HT1080 (cell line): ENCODE data around the gene PTPRN2. TPM values are rescaled to one million over a fixed set of nuclear protein-coding genes. Genes with fewer than 3 reads are reported as not detected.

Experiments used
- DNase-seq: peaks from one replicate; pipeline ENCODE4 v3.0.0-alpha.2; 2015; ENCODE audit warnings: low read depth
- total RNA-seq: library from RNA; depleted of rRNA; stranded (reverse); fragments of >200 nt; shearing (Covaris generic); gene quantifications from 2 replicates; pipeline ENCODE4 v1.2.3, GENCODE V29; 2014

The PTPRN2 gene
- total RNA-seq, 1 experiment from 2014 or later = 0.31 TPM

GRCh38 chr7:158372400-158373342, 215.0 kb downstream of the PTPRN2 start:
- DNase-seq = no peak

GRCh38 chr7:158371856-158372255, 215.8 kb downstream of the PTPRN2 start:
- DNase-seq = no peak

GRCh38 chr7:158369866-158370265, 217.8 kb downstream of the PTPRN2 start:
- DNase-seq = no peak

- DNase-seq = no peak
These were observed 218.3 kb downstream of the PTPRN2 start for GRCh38 chr7:158369290-158369689.

GRCh38 chr7:158368449-158368848, 219.2 kb downstream of the PTPRN2 start:
- DNase-seq = no peak

GRCh38 chr7:158367634-158367982, 220.0 kb downstream of the PTPRN2 start:
- no peak for DNase-seq

- no peak for DNase-seq
These were observed 220.5 kb downstream of the PTPRN2 start for GRCh38 chr7:158366916-158367633.

GRCh38 chr7:158366346-158366745, 221.3 kb downstream of the PTPRN2 start:
- no peak for DNase-seq

- no peak for DNase-seq
These were observed 222.4 kb downstream of the PTPRN2 start for GRCh38 chr7:158365267-158365666.

GRCh38 chr7:158364451-158364850, 223.2 kb downstream of the PTPRN2 start:
- no peak for DNase-seq

GRCh38 chr7:158362912-158363905, 224.4 kb downstream of the PTPRN2 start:
- no peak for DNase-seq

GRCh38 chr7:158362001-158362400, 225.6 kb downstream of the PTPRN2 start:
- DNase-seq = no peak

GRCh38 chr7:158361326-158361946, 226.2 kb downstream of the PTPRN2 start:
- no peak for DNase-seq

- no peak for DNase-seq
These were observed 228.5 kb downstream of the PTPRN2 start for GRCh38 chr7:158358926-158359645.

GRCh38 chr7:158357898-158358821, 229.5 kb downstream of the PTPRN2 start:
- no peak for DNase-seq

GRCh38 chr7:158357106-158357897, 230.3 kb downstream of the PTPRN2 start:
- no peak for DNase-seq

GRCh38 chr7:158356454-158356853, 231.2 kb downstream of the PTPRN2 start:
- DNase-seq = no peak

GRCh38 chr7:158355456-158356065, 232.1 kb downstream of the PTPRN2 start:
- no peak for DNase-seq
